Keratinocyte (primary cell): ENCODE results near the gene CECR2. TPM values are rescaled to one million over a fixed set of nuclear protein-coding genes. Genes with fewer than 3 reads are reported as not detected.

Source experiments
- DNase-seq: peaks from one replicate; pipeline ENCODE4 v3.0.0-alpha.2; 2011; ENCODE audit warnings: low read depth, missing footprints, low spot score
- FAIRE-seq: peaks from 2 replicates; lab custom pipeline; 2011; peaks lifted over from hg19 to GRCh38; lab: Jason Lieb, UNC
- H2AFZ ChIP-seq: 2 replicates; pipeline ENCODE4 v1.6.0; 2012; ENCODE audit warnings: low read length, control low read depth, inconsistent platforms; ENCODE audit not compliant: control insufficient read depth
- H3K27ac ChIP-seq: 2 replicates; pipeline ENCODE4 v1.5.1; 2011; ENCODE audit warnings: low read length; ENCODE audit not compliant: control insufficient read depth, insufficient read depth
- H3K27me3 ChIP-seq: 3 replicates; pipeline ENCODE4 v1.6.0; 2011; ENCODE audit warnings: low read length; ENCODE audit not compliant: control insufficient read depth, insufficient read depth; ENCODE audit errors: extremely low read depth
- H3K36me3 ChIP-seq, 2 experiments: 2 replicates in 1 of 2; 3 replicates in 1 of 2; pipeline ENCODE4 v1.5.1; 2011; ENCODE audit warnings: low read length in 2 of 2, mild to moderate bottlenecking in 1 of 2; ENCODE audit not compliant: control insufficient read depth in 2 of 2, insufficient read depth in 2 of 2; ENCODE audit errors: extremely low read depth in 1 of 2
- H3K4me1 ChIP-seq: 3 replicates; pipeline ENCODE4 v1.5.1; 2011; ENCODE audit warnings: low read length; ENCODE audit not compliant: control insufficient read depth, insufficient read depth; ENCODE audit errors: extremely low read depth
- H3K4me2 ChIP-seq: 3 replicates; pipeline ENCODE4 v1.6.0; 2011; ENCODE audit warnings: low read depth, low read length; ENCODE audit not compliant: control insufficient read depth, insufficient read depth; ENCODE audit errors: extremely low read depth
- H3K4me3 ChIP-seq, 3 experiments: fragments of 200-600 bp in 1 of 3; sonication (generic) in 1 of 3; 2 replicates in 2 of 3; 3 replicates in 1 of 3; pipeline ENCODE4 v1.5.1; 2011 to 2016; ENCODE audit warnings: low read length in 3 of 3, mild to moderate bottlenecking in 3 of 3, control low read depth in 2 of 3, inconsistent platforms in 1 of 3, low read depth in 1 of 3, mixed read lengths in 1 of 3, mixed run types in 1 of 3, moderate library complexity in 1 of 3; ENCODE audit not compliant: control insufficient read depth in 2 of 3, insufficient read depth in 2 of 3; ENCODE audit errors: extremely low read depth in 1 of 3
- H3K79me2 ChIP-seq: 2 replicates; pipeline ENCODE4 v1.6.0; 2012; ENCODE audit warnings: low read length; ENCODE audit not compliant: control insufficient read depth, insufficient read depth
- H3K9ac ChIP-seq: 3 replicates; pipeline ENCODE4 v1.6.0; 2011; ENCODE audit warnings: low read length; ENCODE audit not compliant: control insufficient read depth, insufficient read depth; ENCODE audit errors: extremely low read depth
- H3K9me1 ChIP-seq: 3 replicates; pipeline ENCODE4 v1.6.0; 2011; ENCODE audit warnings: low read length; ENCODE audit not compliant: control insufficient read depth, insufficient read depth; ENCODE audit errors: extremely low read depth
- H3K9me3 ChIP-seq: 2 replicates; pipeline ENCODE4 v1.5.1; 2012; ENCODE audit warnings: low read depth, low read length; ENCODE audit not compliant: control insufficient read depth
- H4K20me1 ChIP-seq: 3 replicates; pipeline ENCODE4 v1.6.0; 2011; ENCODE audit warnings: low read length; ENCODE audit not compliant: control insufficient read depth, insufficient read depth; ENCODE audit errors: extremely low read depth
- CTCF ChIP-seq, 3 experiments: IDR thresholded peaks in 1 of 3; conservative IDR thresholded peaks in 1 of 3; optimal IDR thresholded peaks in 1 of 3; 2 replicates in 2 of 3; 3 replicates in 1 of 3; pipeline versions ENCODE3 to v1.5.1; 2011; ENCODE audit warnings: low read length in 3 of 3, mild to moderate bottlenecking in 3 of 3, moderate library complexity in 2 of 3, control low read depth in 1 of 3, inconsistent platforms in 1 of 3; ENCODE audit not compliant: insufficient read depth in 2 of 3; ENCODE audit errors: extremely low read depth in 1 of 3
- EZH2 ChIP-seq: IDR thresholded peaks from one replicate; pipeline ENCODE4 v1.6.1; 2012; ENCODE audit warnings: inconsistent platforms, mild to moderate bottlenecking, low read length, moderate library complexity
- dilution Hi-C: fragments of 300-500 bp; cut with MboI; formaldehyde crosslinking; loops from one replicate; pipeline ENCODE4 v1.7.0; 2020; ENCODE audit warnings: low sequenced_read_pairs; ENCODE audit not compliant: extremely low pct_ligation_motif_present
- polyA plus RNA-seq, 5 experiments: library from polyadenylated mRNA; depleted of rRNA in 3 of 5; stranded (reverse) in 3 of 5; stranded (forward) in 1 of 5; unstranded in 1 of 5; fragments of >200 nt; gene quantifications; 1 replicate in 1 of 5; 2 replicates in 3 of 5; 3 replicates in 1 of 5; pipeline versions ENCODE4 v1.2.1 to v1.2.3, GENCODE V29; 2011 to 2012; ENCODE audit warnings: missing spikeins in 2 of 5, low read depth in 1 of 5, low replicate concordance in 1 of 5

CECR2 gene
- polyA plus RNA-seq, 1 donor (not counting 4 experiments of a cell fraction or from before 2014, with no cell fraction given), result not detected

GRCh38 chr22:17412232-17412631 lies 43.0 kb downstream of the CECR2 start:
- H2AFZ ChIP-seq, result no peak overlapping the region
- no peak for TF ChIP-seq CTCF (optimal IDR thresholded peaks at IDR 0.05 in 1 of 3, IDR thresholded peaks at IDR 0.05 in 1 of 3, conservative IDR thresholded peaks at IDR 0.05 in 1 of 3; ENCODE audit: extremely low read depth in 1 of 3, insufficient read depth in 2 of 3, low read length in 3 of 3)
- no peak for TF ChIP-seq EZH2
- no peak overlapping the region for H3K9ac ChIP-seq
- H3K9me3 ChIP-seq, result no peaks in the 10 kb centered on the region
- no peak overlapping the region for H3K4me2 ChIP-seq
- no peak overlapping the region for H3K4me3 ChIP-seq
- no peaks in the 10 kb centered on the region for H3K9me1 ChIP-seq
- dilution Hi-C loops, result no loop called here
- no peaks in the 10 kb centered on the region for H3K36me3 ChIP-seq
- no peaks in the 10 kb centered on the region for H3K4me1 ChIP-seq
- H3K27ac ChIP-seq, result no peak overlapping the region
- DNase-seq (no peak), FAIRE-seq (no peak)
- no peaks in the 10 kb centered on the region for H3K27me3 ChIP-seq
- no peaks in the 10 kb centered on the region for H4K20me1 ChIP-seq
- no peaks in the 10 kb centered on the region for H3K79me2 ChIP-seq

GRCh38 chr22:17418890-17419324 lies 49.6 kb downstream of the CECR2 start:
- no peak for DNase-seq

More at GRCh38 chr22:17418890-17419324, 49.6 kb downstream of the CECR2 start:
- H2AFZ ChIP-seq, result no peak overlapping the region
- no peaks in the 10 kb centered on the region for H3K79me2 ChIP-seq
- H3K4me2 ChIP-seq, result no peak overlapping the region
- H3K4me3 ChIP-seq, result no peak overlapping the region
- H4K20me1 ChIP-seq, result no peaks in the 10 kb centered on the region
- no peaks in the 10 kb centered on the region for H3K36me3 ChIP-seq
- no peaks in the 10 kb centered on the region for H3K4me1 ChIP-seq
- dilution Hi-C loops, result no loop called here
- no peaks in the 10 kb centered on the region for H3K9me1 ChIP-seq
- no peaks in the 10 kb centered on the region for H3K27me3 ChIP-seq
- no peak for FAIRE-seq
- no peak overlapping the region for H3K9ac ChIP-seq
- TF ChIP-seq EZH2 (no peak), CTCF (optimal IDR thresholded peaks at IDR 0.05 in 1 of 3, IDR thresholded peaks at IDR 0.05 in 1 of 3, conservative IDR thresholded peaks at IDR 0.05 in 1 of 3; ENCODE audit: extremely low read depth in 1 of 3, insufficient read depth in 2 of 3, low read length in 3 of 3) (no peak)
- H3K9me3 ChIP-seq, result no peaks in the 10 kb centered on the region
- H3K27ac ChIP-seq, result no peak overlapping the region
